SJSA1 (cell line): ENCODE results near the gene CHORDC1. TPM values are rescaled to one million over a fixed set of nuclear protein-coding genes. Genes with fewer than 3 reads are reported as not detected.
"Not testable (repeated sequence)": the region's sequence is repeated elsewhere in the genome, so short reads cannot be mapped to it uniquely, and the experiment has no call there.

Experiments used
- DNase-seq, 2 experiments: peaks; one replicate each; pipeline ENCODE4 v3.0.0-alpha.2; 2015 to 2020; ENCODE audit warnings: low spot score in 2 of 2, low read depth in 1 of 2
- H3K27ac ChIP-seq: fragments of 250-450 bp; sonication (Bioruptor Pico); 2 replicates; pipeline ENCODE4 v1.5.1; 2020; ENCODE audit warnings: mild to moderate bottlenecking, moderate library complexity
- H3K27me3 ChIP-seq: fragments of 250-450 bp; sonication (Bioruptor Pico); replicated peaks from 2 replicates; pipeline ENCODE4 v1.5.1; 2020; ENCODE audit warnings: mild to moderate bottlenecking, moderate library complexity
- H3K36me3 ChIP-seq: fragments of 250-450 bp; sonication (Bioruptor Pico); 2 replicates; pipeline ENCODE4 v1.5.1; 2020; ENCODE audit warnings: mild to moderate bottlenecking
- H3K4me1 ChIP-seq: fragments of 250-450 bp; sonication (Bioruptor Pico); replicated peaks from 2 replicates; pipeline ENCODE4 v1.6.1; 2021; ENCODE audit warnings: mild to moderate bottlenecking
- H3K4me3 ChIP-seq: fragments of 250-450 bp; sonication (Bioruptor Pico); 2 replicates; pipeline ENCODE4 v1.5.1; 2020; ENCODE audit warnings: mild to moderate bottlenecking
- H3K9me3 ChIP-seq: fragments of 250-450 bp; sonication (Bioruptor Pico); replicated peaks from 2 replicates; pipeline ENCODE4 v1.5.1; 2020; ENCODE audit warnings: mild to moderate bottlenecking
- total RNA-seq: library from RNA; depleted of rRNA; stranded (reverse); fragments of >200 nt; shearing (Covaris generic); gene quantifications from 2 replicates; pipeline ENCODE4 v1.2.3, GENCODE V29; 2014; rRNA removed

CHORDC1 gene
- 27.0 and 29.5 TPM in 2 replicates for total RNA-seq

DNA sequence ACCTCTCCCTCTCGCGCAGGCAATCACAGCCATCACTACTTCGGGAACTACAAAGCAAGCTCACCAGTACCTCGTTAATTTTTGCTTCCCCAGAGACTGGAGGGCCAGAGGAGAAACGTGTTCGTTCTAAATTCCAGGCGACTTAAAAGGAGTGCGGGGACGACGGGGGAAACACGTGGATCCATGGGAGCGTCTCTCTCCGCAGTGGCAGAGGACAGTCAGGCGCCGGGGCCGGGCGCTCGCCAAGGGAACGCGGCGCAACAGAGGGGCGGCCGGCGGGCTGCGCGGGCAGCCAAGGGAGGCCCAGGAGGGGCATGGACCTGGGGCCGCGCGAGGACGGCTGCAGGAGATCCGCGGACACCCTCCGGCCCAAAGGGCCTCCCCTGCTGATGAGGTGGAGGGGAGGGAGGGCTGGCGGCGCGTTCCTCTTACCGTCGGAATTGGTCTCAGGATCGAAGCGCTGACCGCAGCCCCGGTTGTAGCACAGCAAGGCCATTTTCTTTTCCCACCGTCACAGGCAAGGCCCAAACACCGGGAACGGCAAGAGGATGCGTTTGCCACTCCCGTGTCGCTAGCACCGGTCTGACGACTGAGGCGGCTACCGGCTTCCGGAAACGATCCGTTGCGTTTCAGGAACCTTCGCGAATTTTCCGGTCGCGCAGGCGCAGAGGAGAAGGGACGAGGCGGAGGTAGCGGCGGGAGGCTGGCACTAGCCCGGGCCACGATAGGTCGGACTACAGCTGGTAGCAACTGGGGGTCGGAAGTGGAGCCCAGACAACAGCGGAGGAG, at the start of gene CHORDC1:
Gene CHORDC1 (minus strand): TSS at position 591 of the 789 bp plus-strand sequence. CDS start 95 bp downstream, at position 496.
- Histone ChIP-seq H3K9me3 (no peaks in the 10 kb centered on the region), H3K27ac (peak within 1 kb of the TSS; percentile 76), H3K27me3 (no peaks in the 10 kb centered on the region), H3K4me3 (peak within 1 kb of the TSS; percentile 87), H3K36me3 (peaks cover 15% of the 10 kb centered on the region), H3K4me1 (peaks cover 12% of the 10 kb centered on the region)
- DNase-seq, result peak; percentile 69 to 83

DNA sequence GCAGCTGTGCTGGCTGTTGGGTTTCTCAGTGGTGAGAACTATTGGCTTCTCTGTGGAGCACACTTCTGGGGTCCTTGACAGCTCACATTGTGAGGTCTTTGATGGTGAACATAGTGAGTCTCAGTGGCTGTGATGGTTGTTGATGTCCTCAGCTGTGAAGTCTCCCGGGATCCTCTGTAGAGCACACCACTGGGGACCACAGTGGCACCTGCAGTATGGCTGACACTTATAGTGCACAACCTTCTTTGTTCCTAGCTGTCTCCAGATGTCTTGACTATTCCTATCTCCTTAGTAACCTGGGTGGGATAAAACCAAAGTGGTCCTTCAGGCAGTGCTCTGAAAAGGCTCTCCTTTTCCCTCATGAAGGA, 34.3 kb upstream of the CHORDC1 start:
- Histone ChIP-seq H3K9me3 (no peaks in the 10 kb centered on the region), H3K4me1 (no peaks in the 10 kb centered on the region), H3K27ac (no peak overlapping the region), H3K36me3 (no peaks in the 10 kb centered on the region), H3K27me3 (no peaks in the 10 kb centered on the region), H3K4me3 (no peak overlapping the region)
- no peak for DNase-seq

DNA sequence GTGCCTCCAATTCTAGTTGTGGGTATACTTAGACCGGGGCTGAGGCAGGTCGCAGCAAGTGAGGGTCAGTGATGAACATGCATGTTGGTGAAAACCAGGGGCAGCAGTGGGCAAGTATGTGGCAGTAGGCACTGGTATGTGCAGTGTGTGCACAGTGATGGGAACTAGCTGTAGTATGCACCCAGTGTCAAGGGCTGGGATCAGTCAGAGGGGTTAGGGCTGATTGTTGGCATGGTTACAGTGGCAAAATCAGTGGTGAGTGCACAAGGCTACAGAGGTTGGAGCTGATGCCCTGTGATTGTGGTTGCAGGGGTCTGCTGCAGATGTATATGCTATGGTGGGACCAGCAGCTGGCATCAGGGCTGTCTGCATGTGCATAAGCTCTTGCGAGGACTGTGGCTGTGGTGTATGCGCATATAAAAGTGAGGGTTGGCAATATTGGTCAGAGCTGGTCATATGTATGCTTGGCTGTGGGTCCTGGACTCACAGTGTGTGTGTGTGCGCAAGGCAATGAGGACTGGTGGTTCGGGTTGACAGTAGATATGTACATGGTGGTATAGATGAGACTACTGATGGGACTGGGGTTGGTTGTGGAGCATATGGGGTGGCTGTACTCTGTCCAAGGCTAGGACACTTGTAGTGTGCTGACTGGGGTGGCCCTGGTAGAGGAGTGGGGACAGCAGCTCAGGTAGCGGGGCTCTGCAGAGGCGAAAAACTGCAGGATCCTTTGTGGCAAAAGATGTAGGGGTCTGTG, 33.7 kb upstream of the CHORDC1 start:
- Histone ChIP-seq H3K36me3 (no peaks in the 10 kb centered on the region), H3K27ac (no peak overlapping the region), H3K9me3 (no peaks in the 10 kb centered on the region), H3K4me1 (no peaks in the 10 kb centered on the region), H3K4me3 (no peak overlapping the region), H3K27me3 (no peaks in the 10 kb centered on the region)
- no peak for DNase-seq

DNA sequence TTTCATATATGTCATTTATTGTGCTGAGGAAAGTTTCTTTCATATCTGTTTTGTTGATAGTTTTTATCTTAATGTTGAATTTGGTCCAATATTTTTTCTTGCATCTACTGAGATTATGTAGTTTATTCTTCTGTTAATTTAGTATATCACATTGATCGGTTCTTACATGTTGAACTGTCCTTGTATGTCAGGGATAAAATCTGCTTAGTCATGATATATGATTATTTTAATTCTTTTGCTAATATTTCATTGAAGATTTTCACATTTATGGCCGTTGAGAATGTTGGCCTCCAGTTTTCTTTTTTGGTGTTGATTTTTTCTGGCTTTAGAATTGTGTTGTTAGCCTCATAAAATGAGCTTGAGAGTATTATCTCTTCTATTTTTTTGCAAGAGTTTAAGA, 31.2 kb upstream of the CHORDC1 start:
- Histone ChIP-seq H3K36me3 (no peaks in the 10 kb centered on the region), H3K27me3 (no peaks in the 10 kb centered on the region), H3K4me1 (no peaks in the 10 kb centered on the region), H3K4me3 (no peak overlapping the region), H3K9me3 (no peaks in the 10 kb centered on the region), H3K27ac (no peak overlapping the region)
- no peak for DNase-seq

DNA sequence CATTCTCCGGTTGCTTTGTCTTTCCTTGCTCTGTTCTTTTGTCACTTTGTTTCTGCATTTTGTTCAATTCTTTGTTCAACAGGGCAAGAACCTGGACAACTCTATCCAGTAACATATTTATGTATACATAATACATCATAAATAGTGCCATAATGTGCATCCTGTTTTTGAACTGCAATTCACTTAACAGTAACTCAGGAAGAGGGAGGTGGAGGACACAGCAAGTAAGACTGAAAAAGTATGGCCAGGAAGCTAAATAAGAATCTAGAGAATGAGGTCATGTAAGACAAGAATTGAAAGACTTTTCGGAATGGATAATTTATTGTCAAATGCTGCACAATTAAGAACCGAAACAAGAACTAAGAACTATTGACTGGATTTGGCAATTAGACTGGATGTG, 29.2 kb upstream of the CHORDC1 start:
- H3K27ac ChIP-seq, result no peak overlapping the region
- DNase-seq, result no peak
- no peaks in the 10 kb centered on the region for H3K27me3 ChIP-seq
- no peaks in the 10 kb centered on the region for H3K9me3 ChIP-seq
- H3K4me3 ChIP-seq, result no peak overlapping the region
- H3K36me3 ChIP-seq, result no peaks in the 10 kb centered on the region
- H3K4me1 ChIP-seq, result no peaks in the 10 kb centered on the region

DNA sequence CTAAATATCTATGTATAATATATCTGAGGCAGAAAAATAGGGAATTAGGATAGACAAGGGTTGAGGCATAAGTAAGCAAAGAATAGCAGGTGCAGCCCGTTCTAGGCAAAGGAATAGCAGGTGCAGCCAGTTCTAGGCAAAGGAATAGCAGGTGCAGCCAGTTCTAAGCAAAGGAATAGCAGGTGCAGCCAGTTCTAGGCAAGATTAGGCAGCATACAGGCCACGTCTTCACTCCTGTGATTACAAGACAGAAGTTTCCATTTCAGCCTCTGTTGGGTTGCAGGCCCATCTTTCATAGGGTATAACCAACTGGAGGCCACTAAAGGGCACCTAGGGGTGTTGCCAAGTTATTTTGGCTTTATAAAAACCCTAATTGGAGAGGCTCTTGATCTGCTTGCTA, 28.8 kb upstream of the CHORDC1 start:
- Histone ChIP-seq H3K4me1 (no peaks in the 10 kb centered on the region), H3K27ac (no peak overlapping the region), H3K27me3 (no peaks in the 10 kb centered on the region), H3K4me3 (no peak overlapping the region), H3K36me3 (no peaks in the 10 kb centered on the region), H3K9me3 (no peaks in the 10 kb centered on the region)
- no peak for DNase-seq

DNA sequence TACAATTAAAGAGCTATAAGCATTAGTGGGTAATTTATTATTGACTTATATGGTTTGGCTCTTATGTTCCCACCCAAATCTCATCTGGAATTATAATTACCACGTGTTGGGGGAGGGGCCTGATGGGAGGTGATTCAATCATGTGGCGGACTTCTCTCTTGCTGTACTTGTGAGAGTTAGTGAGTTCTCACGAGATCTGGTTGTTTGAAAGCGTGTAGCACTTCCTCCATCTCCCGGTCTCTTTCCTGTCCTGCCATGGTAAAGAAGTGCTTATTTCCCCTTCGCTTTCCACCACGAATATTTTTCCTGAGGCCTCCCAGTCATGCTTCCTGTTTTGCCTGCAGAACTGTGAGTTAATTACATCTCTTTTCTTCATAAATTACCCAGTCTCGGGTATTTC, 28.1 kb upstream of the CHORDC1 start:
- Histone ChIP-seq H3K27ac (no peak overlapping the region), H3K4me3 (no peak overlapping the region), H3K4me1 (no peaks in the 10 kb centered on the region), H3K27me3 (no peaks in the 10 kb centered on the region), H3K36me3 (no peaks in the 10 kb centered on the region), H3K9me3 (no peaks in the 10 kb centered on the region)
- DNase-seq, result no peak

DNA sequence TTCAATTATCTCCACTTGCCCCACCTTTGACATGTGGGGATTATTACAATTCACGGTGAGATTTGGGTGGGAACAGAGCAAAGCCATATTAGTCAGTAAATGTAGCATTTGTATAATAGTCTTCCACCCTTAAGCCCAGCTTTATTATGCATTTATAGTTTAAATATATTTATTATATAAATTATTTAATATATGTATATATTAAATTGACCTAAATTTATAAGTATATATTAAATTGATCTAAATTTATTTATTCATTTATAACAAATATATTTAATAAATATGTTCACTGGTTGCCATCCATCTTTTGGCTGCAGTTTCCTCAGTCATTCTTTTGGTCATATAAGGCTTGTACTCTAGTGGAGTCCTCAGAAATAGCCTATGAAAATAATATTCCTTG, 23.6 kb upstream of the CHORDC1 start:
- no peak overlapping the region for H3K4me3 ChIP-seq
- no peak overlapping the region for H3K27ac ChIP-seq
- H3K27me3 ChIP-seq, result no peaks in the 10 kb centered on the region
- H3K4me1 ChIP-seq, result no peaks in the 10 kb centered on the region
- no peaks in the 10 kb centered on the region for H3K36me3 ChIP-seq
- no peaks in the 10 kb centered on the region for H3K9me3 ChIP-seq
- no peak for DNase-seq

DNA sequence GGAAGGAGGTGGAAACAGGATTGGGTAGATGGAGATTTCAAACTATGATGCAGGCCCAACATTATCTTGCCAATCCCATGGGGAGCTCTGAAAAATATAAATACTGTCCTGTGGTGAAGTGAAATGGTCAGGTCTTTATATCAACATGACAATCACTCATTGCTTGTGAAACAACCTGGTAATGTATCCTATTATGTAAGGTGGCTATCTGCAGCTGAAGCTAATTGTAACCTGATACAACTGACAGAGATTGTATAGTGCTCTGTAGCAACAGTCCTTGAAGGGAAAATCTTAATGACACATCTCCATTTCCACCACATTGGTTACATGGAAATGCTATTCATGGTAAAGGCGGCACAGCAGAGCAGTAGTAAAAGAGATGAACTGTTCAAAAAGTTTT, 20.7 kb upstream of the CHORDC1 start:
- Histone ChIP-seq H3K4me3 (no peak overlapping the region), H3K4me1 (no peaks in the 10 kb centered on the region), H3K27ac (no peak overlapping the region), H3K27me3 (no peaks in the 10 kb centered on the region), H3K9me3 (no peaks in the 10 kb centered on the region), H3K36me3 (no peaks in the 10 kb centered on the region)
- no peak for DNase-seq

DNA sequence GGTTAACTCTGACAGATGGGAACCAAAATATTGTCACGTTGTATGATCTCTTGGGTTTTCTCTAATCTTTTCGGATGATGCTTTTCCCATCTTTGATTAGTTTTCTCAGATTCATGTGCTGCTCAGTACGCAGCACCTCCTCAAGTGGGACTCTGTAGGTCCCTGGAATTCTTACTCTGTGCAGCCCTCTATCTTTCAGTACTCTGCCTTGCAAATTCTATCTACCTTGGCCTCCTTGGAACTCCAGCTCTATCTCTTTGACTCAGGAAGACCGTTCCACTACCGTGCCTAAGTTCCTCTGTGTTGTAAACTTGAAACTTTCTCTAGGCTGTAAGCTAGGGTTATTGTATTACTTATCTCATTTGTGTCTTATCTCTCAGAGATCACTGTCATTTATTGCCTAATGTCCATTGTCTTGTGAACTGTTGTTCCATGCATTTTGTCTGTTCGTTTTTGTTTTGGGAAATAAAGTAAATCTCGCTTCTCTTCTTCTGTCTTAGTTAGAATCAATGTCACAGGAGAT, 20.1 kb upstream of the CHORDC1 start:
- H3K27me3 ChIP-seq, result no peaks in the 10 kb centered on the region
- no peaks in the 10 kb centered on the region for H3K4me1 ChIP-seq
- H3K4me3 ChIP-seq, result no peak overlapping the region
- no peak for DNase-seq
- no peaks in the 10 kb centered on the region for H3K9me3 ChIP-seq
- no peak overlapping the region for H3K27ac ChIP-seq
- H3K36me3 ChIP-seq, result no peaks in the 10 kb centered on the region

DNA sequence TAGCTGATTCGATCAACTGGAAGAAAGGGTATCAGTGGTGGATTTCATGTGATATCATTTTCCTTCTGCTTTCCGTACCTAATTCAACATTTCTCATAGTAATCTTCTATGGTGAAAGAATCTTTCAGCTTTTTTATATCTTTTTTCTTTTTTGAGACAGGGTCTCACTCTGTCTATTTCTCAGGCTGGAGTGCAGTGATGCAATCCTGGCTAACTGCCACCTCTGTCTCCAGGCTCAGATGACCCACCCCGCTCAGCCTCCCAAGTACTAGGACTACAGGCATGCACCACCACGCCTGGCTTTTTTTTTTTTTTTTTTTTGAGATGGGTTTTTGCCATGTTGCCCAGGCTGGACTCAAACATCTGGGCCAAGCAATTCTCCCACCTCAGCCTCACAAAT, 18.6 kb upstream of the CHORDC1 start:
- H3K4me3 ChIP-seq, result no peak overlapping the region
- H3K9me3 ChIP-seq, result no peaks in the 10 kb centered on the region
- H3K4me1 ChIP-seq, result no peaks in the 10 kb centered on the region
- DNase-seq, result no peak
- H3K36me3 ChIP-seq, result no peaks in the 10 kb centered on the region
- no peak overlapping the region for H3K27ac ChIP-seq
- no peaks in the 10 kb centered on the region for H3K27me3 ChIP-seq

DNA sequence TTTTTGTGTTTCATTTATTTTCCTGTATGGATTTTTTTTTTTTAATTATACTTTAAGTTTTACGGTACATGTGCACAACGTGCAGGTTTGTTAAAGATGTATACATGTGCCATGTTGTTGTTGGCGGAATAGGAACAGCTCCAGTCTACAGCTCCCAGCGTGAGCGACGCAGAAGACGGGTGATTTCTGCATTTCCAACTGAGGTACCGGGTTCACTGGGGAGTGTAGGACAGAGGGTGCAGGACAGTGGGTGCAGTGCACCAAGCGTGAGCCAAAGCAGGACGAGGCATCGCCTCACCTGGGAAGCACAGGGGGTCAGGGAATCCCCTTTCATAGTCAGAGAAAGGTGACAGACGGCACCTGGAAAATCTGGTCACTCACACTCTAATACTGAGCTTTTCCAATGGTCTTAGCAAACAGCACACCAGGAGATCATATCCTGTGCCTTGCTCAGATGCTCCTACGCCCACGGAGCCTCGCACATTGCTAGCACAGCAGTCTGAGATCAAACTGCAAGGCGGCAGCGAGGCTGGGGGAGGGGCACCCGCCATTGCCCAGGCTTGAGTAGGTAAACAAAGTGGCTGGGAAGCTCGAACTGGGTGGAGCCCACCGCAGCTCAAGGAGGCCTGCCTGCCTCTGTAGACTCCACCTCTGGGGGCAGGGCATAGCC, 17.3 kb upstream of the CHORDC1 start:
- not testable (repeated sequence) for H3K4me1 ChIP-seq, H3K27me3 ChIP-seq, H3K9me3 ChIP-seq, H3K27ac ChIP-seq, H3K36me3 ChIP-seq, H3K4me3 ChIP-seq, DNase-seq

DNA sequence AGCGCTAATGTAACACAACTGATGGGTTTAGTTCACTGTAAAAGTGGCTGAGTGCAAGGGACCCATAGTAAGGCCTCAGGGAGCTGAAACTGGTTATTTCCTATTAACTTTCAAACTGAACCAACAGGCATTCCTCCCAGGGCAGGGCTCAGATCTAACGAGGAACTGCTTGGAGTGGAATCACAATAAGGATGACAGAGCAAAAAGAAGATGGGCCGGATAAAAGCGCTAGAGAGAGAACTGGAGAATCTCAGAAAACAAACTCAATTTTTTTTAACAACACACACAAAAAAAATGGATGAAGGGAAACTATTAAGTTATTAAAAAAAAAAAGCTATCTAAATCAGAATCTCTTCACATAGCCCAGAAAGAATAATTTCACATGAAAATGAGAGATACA, 14.2 kb upstream of the CHORDC1 start:
- no peaks in the 10 kb centered on the region for H3K36me3 ChIP-seq
- H3K27me3 ChIP-seq, result no peaks in the 10 kb centered on the region
- H3K4me1 ChIP-seq, result no peaks in the 10 kb centered on the region

DNA sequence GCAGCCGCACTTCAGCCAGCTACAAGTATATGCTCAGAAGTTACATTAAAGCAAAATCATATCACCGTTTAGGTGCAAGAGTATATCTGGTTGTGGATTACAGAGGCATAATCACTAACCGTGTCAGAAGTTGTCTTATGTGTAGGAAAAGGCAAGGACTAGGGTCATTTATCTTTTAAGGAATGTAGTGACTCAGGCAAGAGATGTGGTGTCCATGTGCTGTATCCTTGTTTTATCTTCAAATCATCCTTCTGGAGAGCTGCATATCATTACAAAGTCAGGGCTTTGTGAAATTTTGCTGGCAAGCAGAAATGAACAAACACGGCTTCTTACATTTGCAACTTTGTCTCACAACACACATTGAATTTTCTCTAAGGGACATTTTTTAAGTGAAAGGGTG, 12.7 kb upstream of the CHORDC1 start:
- no peak for DNase-seq
- Histone ChIP-seq H3K27me3 (no peaks in the 10 kb centered on the region), H3K36me3 (no peaks in the 10 kb centered on the region), H3K9me3 (no peaks in the 10 kb centered on the region), H3K4me1 (no peaks in the 10 kb centered on the region), H3K27ac (no peak overlapping the region), H3K4me3 (no peak overlapping the region)

More for the DNA sequence above, 14.2 kb upstream of the CHORDC1 start:
- no peak for DNase-seq
- Histone ChIP-seq H3K9me3 (no peaks in the 10 kb centered on the region), H3K4me3 (no peak overlapping the region), H3K27ac (no peak overlapping the region)
